ENCODE results near the gene CAMK2A. TPM values are rescaled to one million over a fixed set of nuclear protein-coding genes. Genes with fewer than 3 reads are reported as not detected.

The CAMK2A gene
- total and polyA plus RNA-seq, 5 experiments from 2014 or later, result not detected

DNA sequence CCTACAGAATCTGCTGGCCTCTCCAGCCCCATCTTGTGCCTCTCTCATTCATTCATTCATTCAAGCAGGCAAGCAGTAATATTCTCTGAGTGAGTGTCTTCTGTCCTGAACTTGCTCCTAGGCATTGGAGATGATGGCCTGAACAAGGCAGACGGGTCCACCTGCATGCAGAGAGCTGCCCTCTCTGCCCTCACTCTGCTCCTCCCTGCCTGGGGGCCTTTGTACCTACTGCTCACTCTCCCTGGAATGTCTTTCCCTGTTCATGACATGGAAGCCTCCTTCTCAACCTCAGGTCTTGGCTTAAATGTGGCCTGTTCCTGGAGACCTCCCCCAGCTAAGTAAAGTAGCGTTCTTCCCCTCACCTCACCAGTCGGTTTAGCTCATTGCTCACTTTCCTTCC lies 116.4 kb downstream of the CAMK2A start:
- Mint-ChIP-seq H3K4me3 (no peak overlapping the region), H3K9me3 (no peaks in the 10 kb centered on the region), H3K27me3 (peaks cover 21 to 69% (median 44%) of the 10 kb centered on the region in 5 donors), H3K27ac (no peak overlapping the region), H3K4me1 (peaks cover 0 to 1% (median 0%) of the 10 kb centered on the region in 4 donors), H3K36me3 (peaks cover 0 to 2% (median 0%) of the 10 kb centered on the region in 3 donors)
- POLR2A ChIA-PET, result no interaction called here
- DNase-seq, result no peak
- no peak for ATAC-seq

DNA sequence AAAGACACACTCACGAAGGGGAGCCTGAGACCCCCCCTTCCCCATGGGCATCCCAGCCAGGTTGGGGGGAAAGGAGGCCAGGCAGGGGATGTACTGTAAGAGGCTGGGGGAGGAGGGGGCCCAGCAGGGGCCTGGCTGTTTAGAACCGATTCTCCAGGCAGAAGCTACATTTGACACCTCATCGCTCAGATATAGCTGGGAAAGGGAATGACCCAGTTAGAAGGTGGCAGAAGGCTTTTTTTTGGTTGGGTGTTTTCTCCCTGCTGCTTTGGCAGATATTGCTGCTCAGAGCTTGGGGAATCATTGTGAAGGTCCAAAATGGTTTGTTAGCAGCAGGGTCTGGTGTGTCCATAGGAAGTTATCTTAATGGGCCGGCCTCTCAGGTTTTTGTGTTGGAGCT lies 117.0 kb downstream of the CAMK2A start:
- no peak for DNase-seq
- Mint-ChIP-seq H3K4me1 (peaks cover 0 to 3% (median under 1%) of the 10 kb centered on the region in 4 donors), H3K27ac (peak overlapping the region in 1 of 10 donors; percentile 49), H3K9me3 (no peaks in the 10 kb centered on the region), H3K36me3 (peaks cover 0 to 2% (median 0%) of the 10 kb centered on the region in 3 donors), H3K4me3 (no peak overlapping the region), H3K27me3 (peaks cover 22 to 75% (median 48%) of the 10 kb centered on the region in 5 donors)
- no peak for ATAC-seq
- POLR2A ChIA-PET, result interaction anchor here (1.0 kb wide), 1 partner anchor 37 kb away, joined by 3 read pairs; no protein-coding TSS in a partner anchor

DNA sequence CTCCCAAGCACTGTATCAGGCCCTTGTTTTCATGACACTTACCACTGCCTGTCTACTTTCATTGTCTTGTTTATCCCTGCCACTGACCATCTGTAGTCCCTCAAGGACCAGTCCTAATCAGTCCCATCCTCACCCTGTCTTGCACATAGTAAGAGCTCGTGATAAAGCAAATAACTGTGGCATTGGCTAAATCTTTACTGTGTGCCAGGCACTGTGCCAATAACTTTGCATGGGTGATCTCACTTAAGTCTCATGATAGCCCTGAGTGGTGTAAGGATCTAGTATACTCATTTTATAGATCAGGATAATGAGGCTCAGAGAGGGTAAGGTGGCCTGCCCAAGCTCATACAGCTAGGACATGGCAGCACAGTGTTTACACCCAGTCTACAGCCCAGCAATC lies 117.4 kb downstream of the CAMK2A start:
- no peak for ATAC-seq
- POLR2A ChIA-PET, result interaction anchor here (1.0 kb wide), 1 partner anchor 37 kb away, joined by 3 read pairs; no protein-coding TSS in a partner anchor
- no peaks in the 10 kb centered on the region for H3K9me3 Mint-ChIP-seq
- peaks cover 0 to 2% (median 0%) of the 10 kb centered on the region in 3 donors for H3K36me3 Mint-ChIP-seq
- DNase-seq, result no peak
- no peak overlapping the region for H3K4me3 Mint-ChIP-seq
- peaks cover 25 to 79% (median 51%) of the 10 kb centered on the region in 5 donors for H3K27me3 Mint-ChIP-seq
- H3K4me1 Mint-ChIP-seq, result peaks cover 0 to 6% (median 3%) of the 10 kb centered on the region in 4 donors
- peak overlapping the region in 1 of 10 donors; percentile 49 for H3K27ac Mint-ChIP-seq

Other genes starting within 250 kb of the CAMK2A start
- gene CSF1R, start 203.2 kb downstream of the CAMK2A start, total RNA-seq, result 1 to 10 TPM; 1.0 to 1.5 TPM
- gene CSF1R, start 203.2 kb downstream of the CAMK2A start, polyA plus RNA-seq, result under 1 TPM; 0.07 to 0.82 (median 0.55) TPM
- gene PDGFRB, start 133.9 kb downstream of the CAMK2A start, total RNA-seq, result under 1 TPM; 0.47 to 0.49 TPM
- under 1 TPM in 2 of 3 donors, not detected in 1; 0.31 to 0.57 TPM for gene PDGFRB, start 133.9 kb downstream of the CAMK2A start, polyA plus RNA-seq
- not detected for gene CDX1, start 123.0 kb downstream of the CAMK2A start, total RNA-seq
- not detected for gene CDX1, start 123.0 kb downstream of the CAMK2A start, polyA plus RNA-seq
- gene SLC6A7, start 99.7 kb downstream of the CAMK2A start, total RNA-seq, result not detected
- gene SLC6A7, start 99.7 kb downstream of the CAMK2A start, polyA plus RNA-seq, result not detected
- not detected for gene ARSI, start 13.1 kb upstream of the CAMK2A start, total RNA-seq
- not detected for gene ARSI, start 13.1 kb upstream of the CAMK2A start, polyA plus RNA-seq
- gene TCOF1, start 67.9 kb upstream of the CAMK2A start, total RNA-seq, result 10 to 100 TPM; 61.5 to 64.6 TPM
- gene TCOF1, start 67.9 kb upstream of the CAMK2A start, polyA plus RNA-seq, result 10 to 100 TPM in 1 of 3 donors, 1 to 10 TPM in 2; 1.8 to 24.7 (median 3.3) TPM
- 100 to 1,000 TPM; 288 to 293 TPM for gene CD74, start 123.1 kb upstream of the CAMK2A start, total RNA-seq
- gene CD74, start 123.1 kb upstream of the CAMK2A start, polyA plus RNA-seq, result 100 to 1,000 TPM; 310 to 415 (median 407) TPM
- gene RPS14, start 160.0 kb upstream of the CAMK2A start, total RNA-seq, result 1,000 to 10,000 TPM; 5,539 to 5,586 TPM
- gene RPS14, start 160.0 kb upstream of the CAMK2A start, polyA plus RNA-seq, result over 10,000 TPM in 2 of 3 donors, 1,000 to 10,000 TPM in 1; 9,910 to 11,694 (median 11,598) TPM
- under 1 TPM; 0.55 to 0.81 TPM for gene NDST1, start 218.4 kb upstream of the CAMK2A start, total RNA-seq
- gene NDST1, start 218.4 kb upstream of the CAMK2A start, polyA plus RNA-seq, result under 1 TPM in 1 of 3 donors, not detected in 2; 0.54 TPM

Data from naive thymus-derived CD8-positive, alpha-beta T cell (primary cell).